Hepatic stellate cell (primary cell): ENCODE measurements around the gene KIAA0825.

Experiments used
- DNase-seq: peaks from one replicate; pipeline ENCODE4 v3.0.0; 2011; ENCODE audit warnings: low spot score

The KIAA0825 gene

GRCh38 chr5:94243612-94244011 is 374.8 kb downstream of the KIAA0825 start:
- DNase-seq: no peak

GRCh38 chr5:94240993-94241651 is 377.3 kb downstream of the KIAA0825 start:
- no peak for DNase-seq

GRCh38 chr5:94240596-94240992 is 377.8 kb downstream of the KIAA0825 start:
- DNase-seq: no peak

GRCh38 chr5:94240134-94240533 is 378.3 kb downstream of the KIAA0825 start:
- no peak for DNase-seq

- DNase-seq: no peak
Observed at GRCh38 chr5:94239266-94239665, 379.1 kb downstream of the KIAA0825 start.

- no peak for DNase-seq
Observed at GRCh38 chr5:94234987-94235386, 383.4 kb downstream of the KIAA0825 start.

GRCh38 chr5:94228791-94229190 is 389.6 kb downstream of the KIAA0825 start:
- DNase-seq: no peak

- no peak for DNase-seq
Observed at GRCh38 chr5:94223235-94223634, 395.2 kb downstream of the KIAA0825 start.

GRCh38 chr5:94218374-94218773 is 400.0 kb downstream of the KIAA0825 start:
- peak; percentile 3 for DNase-seq

- no peak for DNase-seq
Observed at GRCh38 chr5:94217745-94218144, 400.7 kb downstream of the KIAA0825 start.

GRCh38 chr5:94217216-94217615 is 401.2 kb downstream of the KIAA0825 start:
- DNase-seq: no peak

- no peak for DNase-seq
Observed at GRCh38 chr5:94212476-94212875, 405.9 kb downstream of the KIAA0825 start.

GRCh38 chr5:94209774-94210355 is 408.5 kb downstream of the KIAA0825 start:
- DNase-seq: no peak

- no peak for DNase-seq
Observed at GRCh38 chr5:94209272-94209671, 409.1 kb downstream of the KIAA0825 start.

GRCh38 chr5:94199566-94199965 is 418.8 kb downstream of the KIAA0825 start:
- DNase-seq: no peak

- DNase-seq: no peak
Observed at GRCh38 chr5:94197970-94198369, 420.4 kb downstream of the KIAA0825 start.

- DNase-seq: no peak
Observed at GRCh38 chr5:94196953-94197352, 421.5 kb downstream of the KIAA0825 start.

GRCh38 chr5:94192658-94193391 is 425.6 kb downstream of the KIAA0825 start:
- DNase-seq: no peak

- no peak for DNase-seq
Observed at GRCh38 chr5:94191604-94192003, 426.8 kb downstream of the KIAA0825 start.

- DNase-seq: no peak
Observed at GRCh38 chr5:94188725-94189124, 429.7 kb downstream of the KIAA0825 start.

GRCh38 chr5:94184870-94185269 is 433.5 kb downstream of the KIAA0825 start:
- no peak for DNase-seq

- no peak for DNase-seq
Observed at GRCh38 chr5:94181895-94182294, 436.5 kb downstream of the KIAA0825 start.

- DNase-seq: no peak
Observed at GRCh38 chr5:94180761-94181160, 437.6 kb downstream of the KIAA0825 start.
